C4-2B (cell line): ENCODE measurements around the gene SHISAL2A.

Experiments used
- CTCF ChIP-seq: fragments of 450-650 bp; conservative IDR thresholded peaks from 2 replicates; pipeline ENCODE4 v1.5.1; 2017; ENCODE audit warnings: mild to moderate bottlenecking
- ZFX ChIP-seq: fragments of 450-650 bp; IDR thresholded peaks from 2 replicates; pipeline ENCODE4 v1.6.1; 2017

GRCh38 chr1:52588027-52588426, 44.9 kb upstream of the SHISAL2A start:
- TF ChIP-seq CTCF (no peak), ZFX (no peak)
